ENCODE results near the gene ITGA1. TPM values are rescaled to one million over a fixed set of nuclear protein-coding genes. Genes with fewer than 3 reads are reported as not detected.
A peak's percentile ranks its signal among the peaks of the same experiment; 100 is the strongest.

The ITGA1 gene
- total and polyA plus RNA-seq, 2 of the 13 experiments (the other 11 are each of a cell fraction or from before 2014, with no cell fraction given): 23.1 to 28.6 TPM

DNA sequence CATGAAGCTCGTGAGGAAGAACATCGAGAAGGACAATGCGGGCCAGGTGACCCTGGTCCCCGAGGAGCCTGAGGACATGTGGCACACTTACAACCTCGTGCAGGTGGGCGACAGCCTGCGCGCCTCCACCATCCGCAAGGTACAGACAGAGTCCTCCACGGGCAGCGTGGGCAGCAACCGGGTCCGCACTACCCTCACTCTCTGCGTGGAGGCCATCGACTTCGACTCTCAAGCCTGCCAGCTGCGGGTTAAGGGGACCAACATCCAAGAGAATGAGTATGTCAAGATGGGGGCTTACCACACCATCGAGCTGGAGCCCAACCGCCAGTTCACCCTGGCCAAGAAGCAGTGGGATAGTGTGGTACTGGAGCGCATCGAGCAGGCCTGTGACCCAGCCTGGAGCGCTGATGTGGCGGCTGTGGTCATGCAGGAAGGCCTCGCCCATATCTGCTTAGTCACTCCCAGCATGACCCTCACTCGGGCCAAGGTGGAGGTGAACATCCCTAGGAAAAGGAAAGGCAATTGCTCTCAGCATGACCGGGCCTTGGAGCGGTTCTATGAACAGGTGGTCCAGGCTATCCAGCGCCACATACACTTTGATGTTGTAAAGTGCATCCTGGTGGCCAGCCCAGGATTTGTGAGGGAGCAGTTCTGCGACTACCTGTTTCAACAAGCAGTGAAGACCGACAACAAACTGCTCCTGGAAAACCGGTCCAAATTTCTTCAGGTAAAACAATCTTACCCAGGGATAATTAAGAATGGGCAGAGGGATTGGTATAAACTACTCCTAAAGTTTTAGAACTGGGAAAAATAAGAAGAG, 12.9 kb downstream of the ITGA1 start (continued):
- TF ChIP-seq GABPB1 (CRISPR knock-in tag; IDR thresholded peaks at IDR 0.05) (0 out of 2 replicates have a peak, but pooled peaks have one; percentile 9), TOE1 (CRISPR knock-in tag; IDR thresholded peaks at IDR 0.05) (no peak), ZNF292 (CRISPR knock-in tag; IDR thresholded peaks at IDR 0.05; ENCODE audit: borderline replicate concordance, low read depth) (peak; percentile 57; the same call in 1 of the 2 replicates), ESRRA (CRISPR knock-in tag; IDR thresholded peaks at IDR 0.05; ENCODE audit: low read depth) (0 out of 2 replicates have a peak, but pooled peaks have one; percentile 7), EED (CRISPR knock-in tag; IDR thresholded peaks at IDR 0.05) (peak; percentile 91; the same call in 1 of the 2 replicates), ZMYM4 (CRISPR knock-in tag; IDR thresholded peaks at IDR 0.05) (peak; percentile 34; the same call in 1 of the 2 replicates), ZNF430 (CRISPR knock-in tag; IDR thresholded peaks at IDR 0.05) (0 out of 2 replicates have a peak, but pooled peaks have one; percentile 9), HIVEP1 (CRISPR knock-in tag; IDR thresholded peaks at IDR 0.05) (no peak), NR2F6 (IDR thresholded peaks at IDR 0.05) (no peak), NR2F6 (CRISPR knock-in tag; IDR thresholded peaks at IDR 0.05) (no peak), ZNF761 (CRISPR knock-in tag; conservative IDR thresholded peaks at IDR 0.05) (peak; percentile 54; the same call in 1 of the 2 replicates), GRHL1 (CRISPR knock-in tag; conservative IDR thresholded peaks at IDR 0.05) (no peak), ZZZ3 (CRISPR knock-in tag; IDR thresholded peaks at IDR 0.05; ENCODE audit: borderline replicate concordance) (peak; percentile 32; the same call in 1 of the 2 replicates), RBFOX2 (IDR thresholded peaks at IDR 0.05; ENCODE audit: low read depth, low read length) (peak; percentile 46; the same call in 1 of the 2 replicates), ZNF546 (CRISPR knock-in tag; conservative IDR thresholded peaks at IDR 0.05) (0 out of 2 replicates have a peak, but pooled peaks have one; percentile 34), HMG20B (CRISPR knock-in tag; conservative IDR thresholded peaks at IDR 0.05) (0 out of 2 replicates have a peak, but pooled peaks have one; percentile 28), ZNF33B (CRISPR knock-in tag; IDR thresholded peaks at IDR 0.05) (0 out of 2 replicates have a peak, but pooled peaks have one; percentile 73), ATAD3A (CRISPR knock-in tag; IDR thresholded peaks at IDR 0.05) (no peak), ZKSCAN8 (CRISPR knock-in tag; IDR thresholded peaks at IDR 0.05; ENCODE audit: borderline replicate concordance) (no peak), CCDC6 (CRISPR knock-in tag; IDR thresholded peaks at IDR 0.05) (0 out of 2 replicates have a peak, but pooled peaks have one; percentile 14), MYC (CRISPR knock-in tag; IDR thresholded peaks at IDR 0.05; ENCODE audit: borderline replicate concordance) (peak; percentile 71; the same call in 1 of the 2 replicates)
- TF ChIP-seq, protein P1, sequence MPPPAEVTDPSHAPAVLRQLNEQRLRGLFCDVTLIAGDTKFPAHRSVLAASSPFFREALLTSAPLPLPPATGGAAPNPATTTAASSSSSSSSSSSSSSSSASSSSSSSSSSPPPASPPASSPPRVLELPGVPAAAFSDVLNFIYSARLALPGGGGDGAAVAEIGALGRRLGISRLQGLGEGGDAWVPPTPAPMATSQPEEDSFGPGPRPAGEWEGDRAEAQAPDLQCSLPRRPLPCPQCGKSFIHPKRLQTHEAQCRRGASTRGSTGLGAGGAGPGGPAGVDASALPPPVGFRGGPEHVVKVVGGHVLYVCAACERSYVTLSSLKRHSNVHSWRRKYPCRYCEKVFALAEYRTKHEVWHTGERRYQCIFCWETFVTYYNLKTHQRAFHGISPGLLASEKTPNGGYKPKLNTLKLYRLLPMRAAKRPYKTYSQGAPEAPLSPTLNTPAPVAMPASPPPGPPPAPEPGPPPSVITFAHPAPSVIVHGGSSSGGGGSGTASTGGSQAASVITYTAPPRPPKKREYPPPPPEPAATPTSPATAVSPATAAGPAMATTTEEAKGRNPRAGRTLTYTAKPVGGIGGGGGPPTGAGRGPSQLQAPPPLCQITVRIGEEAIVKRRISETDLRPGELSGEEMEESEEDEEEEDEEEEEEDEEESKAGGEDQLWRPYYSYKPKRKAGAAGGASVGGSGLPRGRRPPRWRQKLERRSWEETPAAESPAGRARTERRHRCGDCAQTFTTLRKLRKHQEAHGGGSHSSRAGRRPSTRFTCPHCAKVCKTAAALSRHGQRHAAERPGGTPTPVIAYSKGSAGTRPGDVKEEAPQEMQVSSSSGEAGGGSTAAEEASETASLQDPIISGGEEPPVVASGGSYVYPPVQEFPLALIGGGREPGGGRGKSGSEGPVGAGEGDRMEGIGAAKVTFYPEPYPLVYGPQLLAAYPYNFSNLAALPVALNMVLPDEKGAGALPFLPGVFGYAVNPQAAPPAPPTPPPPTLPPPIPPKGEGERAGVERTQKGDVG (CRISPR knock-in tag; IDR thresholded peaks at IDR 0.05; ENCODE audit: borderline replicate concordance): 0 out of 2 replicates have a peak, but pooled peaks have one; percentile 80
- TF ChIP-seq, protein P2, sequence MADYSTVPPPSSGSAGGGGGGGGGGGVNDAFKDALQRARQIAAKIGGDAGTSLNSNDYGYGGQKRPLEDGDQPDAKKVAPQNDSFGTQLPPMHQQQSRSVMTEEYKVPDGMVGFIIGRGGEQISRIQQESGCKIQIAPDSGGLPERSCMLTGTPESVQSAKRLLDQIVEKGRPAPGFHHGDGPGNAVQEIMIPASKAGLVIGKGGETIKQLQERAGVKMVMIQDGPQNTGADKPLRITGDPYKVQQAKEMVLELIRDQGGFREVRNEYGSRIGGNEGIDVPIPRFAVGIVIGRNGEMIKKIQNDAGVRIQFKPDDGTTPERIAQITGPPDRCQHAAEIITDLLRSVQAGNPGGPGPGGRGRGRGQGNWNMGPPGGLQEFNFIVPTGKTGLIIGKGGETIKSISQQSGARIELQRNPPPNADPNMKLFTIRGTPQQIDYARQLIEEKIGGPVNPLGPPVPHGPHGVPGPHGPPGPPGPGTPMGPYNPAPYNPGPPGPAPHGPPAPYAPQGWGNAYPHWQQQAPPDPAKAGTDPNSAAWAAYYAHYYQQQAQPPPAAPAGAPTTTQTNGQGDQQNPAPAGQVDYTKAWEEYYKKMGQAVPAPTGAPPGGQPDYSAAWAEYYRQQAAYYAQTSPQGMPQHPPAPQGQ (CRISPR knock-in tag; IDR thresholded peaks at IDR 0.05; ENCODE audit: borderline replicate concordance): 0 out of 2 replicates have a peak, but pooled peaks have one; percentile 13

Data from HepG2 (cell line).